HUES48 (cell line): Measurements from ENCODE around the gene SLC7A4.
A peak's percentile ranks its signal among the peaks of the same experiment; 100 is the strongest.

ENCODE experiments used
- H3K27ac ChIP-seq: one replicate; pipeline ENCODE4 v1.7.0; 2013; ENCODE audit warnings: low read depth, low read length, inconsistent platforms
- H3K27me3 ChIP-seq: 2 replicates; pipeline ENCODE4 v1.6.1; 2013; ENCODE audit warnings: mild to moderate bottlenecking, low read length; ENCODE audit not compliant: control insufficient read depth, insufficient read depth
- H3K36me3 ChIP-seq: 2 replicates; pipeline ENCODE4 v1.6.1; 2013; ENCODE audit warnings: low read length; ENCODE audit not compliant: control insufficient read depth, insufficient read depth
- H3K4me1 ChIP-seq: 2 replicates; pipeline ENCODE4 v1.6.1; 2013; ENCODE audit warnings: mild to moderate bottlenecking, low read length; ENCODE audit not compliant: control insufficient read depth, insufficient read depth
- H3K4me3 ChIP-seq: 2 replicates; pipeline ENCODE4 v1.5.1; 2013; ENCODE audit warnings: mild to moderate bottlenecking, low read depth, low read length
- H3K9ac ChIP-seq: 2 replicates; pipeline ENCODE4 v1.6.1; 2013; ENCODE audit warnings: mild to moderate bottlenecking, low read depth, low read length, moderate library complexity
- H3K9me3 ChIP-seq: 2 replicates; pipeline ENCODE4 v1.6.1; 2013; ENCODE audit warnings: low read length; ENCODE audit not compliant: control insufficient read depth, insufficient read depth

Gene SLC7A4

GRCh38 chr22:20985720-20986119 is 46.6 kb downstream of the SLC7A4 start:
- Histone ChIP-seq H3K4me3 (no peak overlapping the region), H3K4me1 (peaks cover 5% of the 10 kb centered on the region; the same call in 1 of the 2 replicates), H3K9ac (no peak overlapping the region), H3K27ac (no peak overlapping the region), H3K36me3 (peaks cover 30% of the 10 kb centered on the region), H3K27me3 (peaks cover 7% of the 10 kb centered on the region), H3K9me3 (no peaks in the 10 kb centered on the region)

DNA sequence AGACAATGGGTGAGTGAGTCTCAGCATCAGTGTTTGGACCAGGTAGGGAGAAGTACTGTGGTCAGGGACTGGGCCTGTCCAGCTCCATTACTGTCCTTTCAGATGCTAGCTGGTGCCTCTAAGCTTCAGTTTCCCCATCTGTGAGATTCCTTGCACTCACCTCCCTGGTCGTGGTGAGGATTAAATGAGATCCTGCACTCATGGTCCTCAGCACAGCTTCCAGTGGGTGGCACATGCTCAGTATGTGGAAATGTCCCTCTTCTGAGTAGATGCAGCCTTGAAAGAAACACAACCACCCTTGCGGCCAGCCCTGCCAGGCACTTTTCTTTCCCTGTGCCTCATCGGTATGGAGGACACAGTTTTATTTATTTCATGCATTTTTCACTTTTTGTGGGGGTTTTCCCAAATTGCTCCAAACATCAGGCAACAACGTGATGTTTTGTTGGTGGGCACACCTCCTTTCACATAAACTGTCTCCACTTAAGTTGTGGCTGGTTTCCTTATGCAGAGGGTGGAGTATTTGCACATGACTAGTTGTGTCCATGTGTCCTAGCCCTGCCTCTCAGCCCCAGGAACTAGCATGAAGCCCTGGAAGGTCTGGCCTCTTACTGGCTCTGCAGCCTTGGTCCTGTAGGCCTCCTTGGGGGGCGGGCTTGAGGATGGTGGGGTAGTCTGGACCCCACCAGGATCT is 49.1 kb downstream of the SLC7A4 start:
- Histone ChIP-seq H3K27ac (no peak overlapping the region), H3K4me3 (peak overlapping the region; percentile 84), H3K9me3 (peaks cover 6% of the 10 kb centered on the region), H3K4me1 (peaks cover 12% of the 10 kb centered on the region; the same call in 1 of the 2 replicates), H3K36me3 (peaks cover 23% of the 10 kb centered on the region), H3K9ac (no peak overlapping the region), H3K27me3 (peaks cover 24% of the 10 kb centered on the region)

DNA sequence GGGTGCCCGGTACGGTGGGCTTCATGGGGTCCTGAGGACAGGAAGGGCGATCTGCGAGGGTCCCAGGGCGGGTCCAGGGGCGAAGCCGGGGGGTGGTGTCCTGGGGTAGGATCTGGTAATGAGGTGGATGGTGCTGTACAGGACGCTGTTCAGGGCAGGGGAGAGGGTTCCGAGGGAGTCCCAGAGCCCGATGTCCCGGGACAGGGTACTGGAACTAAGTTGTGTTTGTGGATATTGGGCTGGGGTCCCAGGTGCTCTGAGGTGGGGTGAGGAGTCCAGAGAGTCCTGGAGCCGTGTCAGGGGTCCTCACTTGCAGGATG is 49.8 kb downstream of the SLC7A4 start:
- H3K9me3 ChIP-seq, result peaks cover 6% of the 10 kb centered on the region
- peak overlapping the region; percentile 94 for H3K9ac ChIP-seq
- peak overlapping the region; percentile 84 for H3K4me3 ChIP-seq
- H3K27ac ChIP-seq, result no peak overlapping the region
- H3K4me1 ChIP-seq, result peaks cover 12% of the 10 kb centered on the region; the same call in 1 of the 2 replicates
- peaks cover 16% of the 10 kb centered on the region for H3K36me3 ChIP-seq
- H3K27me3 ChIP-seq, result peaks cover 24% of the 10 kb centered on the region

- peaks cover 12% of the 10 kb centered on the region; the same call in 1 of the 2 replicates for H3K4me1 ChIP-seq
- peak within 1 kb of the TSS; percentile 74 for H3K27ac ChIP-seq
- H3K9ac ChIP-seq, result peak within 1 kb of the TSS; percentile 94
- H3K36me3 ChIP-seq, result peaks cover 12% of the 10 kb centered on the region
- H3K4me3 ChIP-seq, result peak within 1 kb of the TSS; percentile 84
- peaks cover 25% of the 10 kb centered on the region for H3K27me3 ChIP-seq
- H3K9me3 ChIP-seq, result peaks cover 6% of the 10 kb centered on the region
These were observed 50.4 kb downstream of the SLC7A4 start, which contains the start of gene LZTR1 for GRCh38 chr22:20981787-20982562. TSS of gene LZTR1 (plus strand) at chr22:20982297. CDS start at chr22:20982372, 75 bp downstream.

DNA sequence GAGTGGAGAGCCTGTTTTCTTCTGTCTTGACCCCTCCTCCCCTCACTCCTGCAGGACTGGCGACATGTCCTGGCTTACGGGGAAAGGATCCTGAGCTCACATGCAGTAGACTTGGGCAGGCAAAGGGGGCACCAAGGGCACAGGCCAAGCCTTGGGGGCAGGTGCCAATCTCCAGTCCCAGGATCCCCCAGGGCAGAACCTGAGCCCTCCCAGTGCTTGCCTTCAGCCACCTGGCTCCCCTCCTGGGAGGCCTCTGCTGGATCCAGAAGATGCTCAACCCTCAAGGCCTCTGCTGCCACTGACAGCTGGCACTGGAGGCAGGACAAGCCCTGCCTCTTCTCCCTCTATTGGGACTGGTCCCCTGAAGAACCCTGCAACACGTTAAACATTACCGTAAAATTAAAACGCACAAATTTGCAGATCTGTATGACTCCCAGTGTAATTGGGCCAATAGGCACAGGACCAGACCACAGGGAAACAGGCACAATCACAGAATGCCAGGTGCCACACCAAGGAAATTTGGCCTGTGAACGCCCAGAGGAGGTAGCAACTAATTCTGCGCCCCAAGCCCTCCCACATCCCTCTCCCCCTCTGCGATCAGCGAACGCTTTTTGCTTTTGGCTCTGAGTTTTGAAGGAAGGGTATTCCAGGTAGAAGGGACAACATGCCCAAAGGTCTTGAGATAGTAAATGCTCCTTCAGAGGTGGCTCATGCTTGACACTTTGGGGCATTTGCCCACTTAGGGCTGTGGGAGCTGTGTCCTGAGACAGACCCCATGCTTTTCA is 51.2 kb downstream of the SLC7A4 start:
- Histone ChIP-seq H3K4me1 (peaks cover 12% of the 10 kb centered on the region; the same call in 1 of the 2 replicates), H3K4me3 (peak overlapping the region; percentile 84), H3K9ac (no peak overlapping the region), H3K9me3 (peaks cover 6% of the 10 kb centered on the region), H3K27me3 (peaks cover 28% of the 10 kb centered on the region), H3K36me3 (peaks cover 9% of the 10 kb centered on the region), H3K27ac (peak overlapping the region; percentile 36)

GRCh38 chr22:20980523-20980922 is 51.8 kb downstream of the SLC7A4 start:
- no peak overlapping the region for H3K9ac ChIP-seq
- H3K36me3 ChIP-seq, result peaks cover 4% of the 10 kb centered on the region; the same call in 1 of the 2 replicates
- peaks cover 12% of the 10 kb centered on the region; the same call in 1 of the 2 replicates for H3K4me1 ChIP-seq
- H3K27me3 ChIP-seq, result peaks cover 28% of the 10 kb centered on the region
- H3K4me3 ChIP-seq, result no peak overlapping the region
- no peak overlapping the region for H3K27ac ChIP-seq
- H3K9me3 ChIP-seq, result peaks cover 6% of the 10 kb centered on the region

DNA sequence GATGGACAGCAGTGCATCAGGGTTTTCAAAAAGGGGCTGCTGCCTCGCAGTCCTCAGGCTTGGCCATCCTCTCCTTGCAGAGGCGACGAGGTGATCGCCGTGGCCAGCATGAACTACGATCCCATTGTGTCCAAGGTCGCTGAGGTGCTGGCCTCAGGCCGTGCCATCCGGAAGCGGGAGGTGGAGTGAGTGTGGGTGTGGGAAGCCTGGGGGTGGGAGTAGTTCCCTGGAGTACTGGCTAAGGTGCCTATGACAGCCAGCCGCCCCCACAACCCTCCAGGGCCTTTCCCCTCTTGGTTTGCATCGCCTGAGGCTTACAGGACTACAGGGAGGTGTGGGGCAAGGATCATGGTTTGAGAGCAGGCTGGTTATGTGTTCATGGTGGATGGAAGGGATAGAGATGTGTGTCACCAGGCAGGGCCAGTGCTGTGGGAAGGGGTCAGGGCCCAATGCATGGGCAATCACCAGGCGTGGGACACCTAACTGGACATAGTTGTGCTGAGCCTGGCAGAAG is 52.4 kb downstream of the SLC7A4 start:
- H3K9ac ChIP-seq, result peak overlapping the region; percentile 52; the same call in 1 of the 2 replicates
- H3K27ac ChIP-seq, result peak overlapping the region; percentile 59
- H3K27me3 ChIP-seq, result peaks cover 28% of the 10 kb centered on the region

GRCh38 chr22:20979243-20979809 is 53.0 kb downstream of the SLC7A4 start:
- Histone ChIP-seq H3K9ac (peak overlapping the region; percentile 52; the same call in 1 of the 2 replicates), H3K4me1 (peaks cover 12% of the 10 kb centered on the region; the same call in 1 of the 2 replicates), H3K36me3 (peaks cover 4% of the 10 kb centered on the region; the same call in 1 of the 2 replicates), H3K9me3 (peaks cover 6% of the 10 kb centered on the region), H3K4me3 (peak overlapping the region; percentile 49; the same call in 1 of the 2 replicates), H3K27me3 (peaks cover 33% of the 10 kb centered on the region), H3K27ac (peak overlapping the region; percentile 59)

More for the DNA sequence above, 52.4 kb downstream of the SLC7A4 start:
- Histone ChIP-seq H3K4me1 (peaks cover 12% of the 10 kb centered on the region; the same call in 1 of the 2 replicates), H3K36me3 (peaks cover 4% of the 10 kb centered on the region; the same call in 1 of the 2 replicates), H3K9me3 (peaks cover 6% of the 10 kb centered on the region), H3K4me3 (peak overlapping the region; percentile 49; the same call in 1 of the 2 replicates)
